HG02981 (cell line): ENCODE measurements around the gene TEC.

ENCODE experiments used
- ATAC-seq: cut with Tn5 transposase; IDR thresholded peaks from one replicate; pipeline ENCODE4 v1.9.1; 2021; ENCODE audit warnings: mild to moderate bottlenecking, moderate library complexity; ENCODE audit not compliant: unreplicated experiment

TEC gene

DNA sequence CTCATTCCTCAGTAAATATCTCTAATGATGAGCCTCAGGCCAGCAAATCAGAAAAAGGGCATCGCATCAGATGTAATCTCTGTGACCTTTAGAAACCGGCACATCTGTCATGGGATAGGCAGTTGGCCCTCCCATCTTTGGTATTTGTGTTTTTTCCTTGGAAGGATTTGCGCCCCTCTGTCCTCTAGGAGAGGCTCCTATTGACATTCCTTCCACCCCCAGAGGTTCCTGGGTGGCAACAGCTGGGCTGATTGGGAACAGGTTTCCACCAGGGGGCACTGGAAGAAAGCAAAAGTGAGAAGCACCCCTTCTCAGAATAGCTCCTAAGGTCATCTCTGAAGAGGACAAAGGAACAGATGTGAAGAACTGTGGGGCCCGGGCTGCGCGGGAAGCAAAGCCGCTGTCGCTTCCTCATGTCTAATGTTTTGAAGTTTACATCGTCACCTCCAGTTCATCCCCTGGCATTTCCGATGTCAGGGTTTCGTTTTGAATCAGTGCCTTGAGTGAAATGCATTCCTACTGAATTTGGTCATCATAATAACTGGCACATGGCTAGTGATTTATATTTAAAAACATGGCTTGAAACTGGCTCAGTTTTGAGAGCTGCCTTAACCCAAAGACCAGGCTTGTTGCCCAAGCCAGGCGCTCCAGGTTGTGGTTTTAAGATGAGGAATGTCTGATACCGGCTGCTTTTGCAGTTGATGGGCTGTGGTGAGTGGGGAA lies 141.8 kb downstream of the TEC start:
- peak; percentile 96 for ATAC-seq

DNA sequence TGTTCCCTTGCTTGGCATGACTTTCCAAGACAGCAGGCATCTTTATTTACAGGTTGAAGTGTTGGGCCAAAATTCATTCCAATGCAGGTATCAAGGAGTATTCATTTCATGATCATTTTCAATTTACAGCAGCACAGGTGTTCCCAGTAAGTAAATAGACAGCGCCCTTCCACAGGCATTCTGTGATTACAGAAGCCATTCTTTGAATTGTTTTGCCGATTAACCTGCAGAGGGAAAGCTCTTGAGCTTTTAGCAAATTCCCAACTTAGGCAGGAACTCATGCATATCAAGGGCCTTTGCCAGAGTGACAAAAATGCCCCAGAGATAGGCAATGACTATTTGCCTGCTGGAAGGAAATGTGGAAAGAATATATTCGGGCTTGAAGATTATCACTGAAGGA lies 142.4 kb downstream of the TEC start:
- no peak for ATAC-seq

DNA sequence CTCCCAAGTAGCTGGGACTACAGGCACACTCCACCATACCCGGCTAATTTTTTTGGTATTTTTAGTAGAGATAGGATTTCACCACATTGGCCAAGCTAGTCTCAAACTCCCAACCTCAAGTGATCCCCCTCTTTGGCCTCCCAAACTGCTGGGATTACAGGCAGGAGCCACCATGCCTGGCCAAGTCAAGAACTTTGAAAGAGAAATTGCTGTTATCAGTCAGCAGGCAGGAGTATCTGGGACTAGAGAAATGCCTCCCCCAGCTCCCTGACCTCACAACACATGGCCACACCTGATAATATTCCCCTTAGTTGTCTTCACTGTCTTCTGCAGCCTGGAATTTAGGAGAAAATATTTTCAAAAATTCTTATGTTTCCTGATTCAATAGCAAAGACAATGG lies 143.0 kb downstream of the TEC start:
- no peak for ATAC-seq

DNA sequence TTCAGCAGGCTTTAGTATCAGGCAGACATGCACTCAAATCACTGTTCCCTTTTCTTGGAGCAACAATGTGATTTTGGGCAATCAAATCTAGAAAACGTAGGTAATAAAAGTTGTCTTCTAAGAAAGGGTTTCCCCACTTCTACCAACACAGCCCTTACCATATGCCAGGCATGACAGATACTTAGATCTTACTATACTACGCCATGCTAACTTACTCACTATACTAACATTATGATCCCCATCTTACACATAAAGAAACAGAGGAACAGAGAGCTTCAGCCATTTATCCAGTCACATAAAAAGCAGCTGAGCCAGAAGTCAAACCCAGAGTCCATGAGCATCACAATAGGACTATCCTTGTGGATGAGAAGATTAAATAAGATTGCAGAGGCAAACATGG lies 144.8 kb downstream of the TEC start:
- no peak for ATAC-seq

DNA sequence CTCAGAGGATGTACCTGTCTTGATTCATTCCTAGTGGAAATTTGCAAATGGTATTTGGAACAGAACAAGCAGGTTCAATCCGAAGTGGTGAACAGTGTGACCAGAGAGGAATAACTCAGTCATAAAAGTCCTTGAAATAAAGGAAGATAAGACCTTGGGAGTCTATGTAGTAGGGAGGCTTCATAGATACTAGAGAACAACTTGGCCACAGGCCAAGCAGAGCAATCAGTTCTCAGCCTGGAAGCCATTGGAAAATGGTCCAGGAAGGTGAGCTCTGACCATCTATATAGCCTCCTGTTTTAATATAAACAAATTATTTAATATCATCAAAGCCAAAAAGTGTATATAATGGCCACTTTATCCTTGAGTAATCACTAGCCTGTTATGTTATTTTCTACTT lies 146.9 kb downstream of the TEC start:
- no peak for ATAC-seq

DNA sequence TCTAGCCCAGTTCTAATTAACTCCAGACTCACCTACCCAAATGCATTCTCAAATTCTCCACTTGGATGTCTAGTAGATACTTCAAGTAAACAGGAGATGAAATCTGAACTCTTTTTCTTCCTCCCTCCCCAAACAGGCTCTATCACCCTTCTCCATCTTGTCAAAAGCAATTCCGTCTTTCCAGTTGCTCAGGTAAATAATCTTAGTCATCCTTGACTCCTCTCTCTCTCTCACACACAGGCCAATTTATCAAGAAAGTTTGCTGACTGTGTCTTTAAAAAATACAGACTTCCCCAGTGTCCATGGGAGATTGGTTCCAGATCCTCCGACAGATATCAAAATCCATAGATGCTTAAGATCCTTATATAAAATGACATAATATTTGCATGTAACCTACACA lies 148.5 kb downstream of the TEC start:
- no peak for ATAC-seq

DNA sequence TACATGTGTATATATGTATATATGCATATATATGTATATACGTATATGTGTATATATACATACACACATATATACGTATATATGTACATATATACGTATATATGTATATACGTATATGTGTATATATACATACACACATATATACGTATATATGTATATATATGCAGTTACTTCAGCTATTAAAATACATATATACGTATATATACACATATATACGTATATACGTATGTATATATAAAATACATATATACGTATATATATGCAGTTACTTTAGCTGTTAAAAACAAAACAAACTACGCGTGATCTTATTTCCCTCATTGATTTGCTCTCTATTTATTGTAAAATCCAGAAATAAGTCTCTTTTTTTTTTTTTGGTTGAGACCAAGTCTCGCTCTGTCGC lies 149.5 kb downstream of the TEC start:
- no peak for ATAC-seq

DNA sequence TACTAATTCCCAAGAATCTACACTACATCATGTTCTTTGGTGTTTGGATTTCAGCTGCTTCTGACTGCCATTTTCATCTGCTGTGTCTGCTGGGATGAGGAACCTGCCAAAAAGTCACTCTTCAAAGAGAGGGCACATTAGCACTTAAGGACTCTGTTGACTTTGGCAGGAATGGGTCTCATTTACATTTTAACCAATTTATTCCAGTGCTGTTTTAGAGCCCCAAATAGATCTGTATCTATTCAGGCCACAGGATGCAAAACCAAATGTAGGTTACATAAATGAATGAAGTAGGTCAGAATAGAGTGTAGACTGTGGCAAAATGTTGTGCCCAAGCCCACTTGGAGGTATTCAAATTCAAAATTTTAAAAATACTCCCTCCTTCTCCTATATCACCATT lies 150.0 kb downstream of the TEC start:
- no peak for ATAC-seq

DNA sequence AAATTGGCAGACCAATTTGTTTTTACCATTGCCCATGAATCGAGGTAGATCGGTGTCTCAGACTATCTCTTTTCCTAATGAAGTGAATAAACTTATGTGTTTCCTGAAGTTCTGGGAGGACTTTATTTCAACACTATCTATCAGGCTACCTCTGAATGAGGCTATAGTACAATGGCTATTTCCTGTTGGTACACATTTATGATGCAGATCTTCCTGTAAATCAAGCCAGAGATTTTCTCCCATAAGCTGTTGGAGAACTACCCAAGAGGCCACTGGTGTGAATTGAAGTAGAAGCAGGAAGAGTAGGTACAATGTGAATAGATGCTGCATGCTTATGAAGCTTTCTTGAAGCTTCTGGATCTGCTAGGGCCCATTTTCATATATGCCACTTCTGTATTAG lies 151.6 kb downstream of the TEC start:
- ATAC-seq, result no peak

DNA sequence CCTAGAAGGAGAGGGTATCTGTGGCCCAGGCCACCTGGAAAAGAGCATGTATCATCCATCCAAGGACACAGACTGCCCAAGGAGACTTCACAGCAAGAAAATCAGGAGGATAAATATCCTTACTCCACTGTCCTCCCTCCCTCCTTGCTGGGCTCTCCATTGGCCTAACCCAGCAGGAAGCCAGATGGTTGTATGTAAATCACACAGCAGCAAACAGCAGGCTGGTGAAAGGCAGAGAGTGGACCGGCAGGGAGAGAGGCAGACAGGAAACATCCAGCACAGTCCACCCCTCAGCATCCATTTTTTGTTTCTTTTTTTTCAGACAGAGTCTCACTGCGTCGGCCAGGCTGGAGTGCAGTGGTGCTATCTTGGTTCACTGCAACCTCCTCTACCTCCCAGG lies 153.1 kb downstream of the TEC start:
- no peak for ATAC-seq

DNA sequence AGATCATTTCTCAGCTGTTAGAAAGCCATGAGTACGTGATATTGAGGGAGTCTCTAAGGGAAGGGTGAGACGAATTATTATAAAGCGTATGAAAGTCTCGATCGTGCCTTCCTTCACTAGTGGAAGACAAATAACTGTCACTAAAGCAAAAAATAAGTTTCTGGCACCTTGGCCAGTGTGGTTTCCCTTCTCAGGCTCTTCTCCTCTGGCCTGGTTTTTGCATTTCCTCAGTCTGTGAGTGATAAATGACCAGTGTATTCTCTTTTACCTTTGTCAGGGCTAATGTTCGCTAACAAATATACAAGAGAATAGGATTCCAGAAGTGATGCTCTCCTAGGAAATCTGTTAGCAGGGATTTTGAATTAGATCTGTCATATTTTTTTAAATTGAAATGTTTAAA lies 155.2 kb downstream of the TEC start:
- ATAC-seq, result no peak

DNA sequence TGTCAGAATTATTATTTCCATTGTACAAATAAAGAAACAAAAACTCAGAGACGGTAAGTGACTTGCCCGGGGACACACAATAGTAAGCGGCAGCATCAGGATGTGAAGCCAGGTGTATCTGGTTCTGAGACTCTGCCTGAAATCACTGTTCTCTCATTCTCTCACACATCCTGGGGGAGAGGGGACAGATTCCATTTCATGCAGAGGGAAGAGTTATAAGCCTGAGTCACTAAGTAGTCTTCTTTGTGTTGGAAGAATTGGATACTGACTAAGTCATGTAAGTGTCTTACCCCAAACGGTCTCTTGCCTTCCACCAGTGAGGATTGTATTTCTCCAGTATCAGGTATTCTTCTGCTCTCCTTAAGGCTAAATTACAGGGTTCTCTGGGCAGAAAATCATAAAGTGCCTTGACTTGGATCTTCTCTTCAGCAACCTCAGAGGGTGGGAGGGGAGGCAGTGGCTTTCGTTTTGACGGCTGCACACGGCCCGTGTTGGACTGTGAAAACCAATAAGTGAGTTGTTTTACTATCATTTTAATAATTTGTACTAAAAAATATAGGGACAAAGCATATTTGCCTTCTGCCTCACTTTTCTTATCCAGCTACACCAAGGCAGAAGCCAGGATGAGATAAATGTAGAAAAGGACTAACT lies 157.5 kb downstream of the TEC start:
- ATAC-seq, result no peak

DNA sequence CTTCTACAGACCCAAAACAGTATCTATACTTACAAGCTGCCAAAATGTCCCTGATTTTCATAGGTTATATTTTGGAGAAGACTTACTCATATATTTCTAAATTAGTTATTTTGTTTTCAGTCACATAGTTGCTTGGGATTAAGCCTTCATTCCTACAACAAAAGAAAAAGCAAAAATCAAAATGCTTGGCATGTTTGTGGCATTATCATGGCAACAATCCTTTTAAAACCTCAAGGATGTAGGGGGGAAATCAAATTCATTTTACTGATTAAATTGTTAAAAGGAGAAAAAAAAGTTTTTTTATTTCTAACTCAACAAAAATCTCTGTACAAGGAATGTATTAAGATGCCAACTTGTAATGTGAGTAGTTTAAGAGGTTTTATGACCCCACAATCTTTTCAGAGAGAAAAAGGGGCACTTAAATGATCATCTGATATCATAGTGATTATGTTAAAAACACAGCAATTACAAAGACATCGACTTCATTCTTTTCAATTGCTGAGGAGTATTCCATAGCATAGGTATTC lies 159.1 kb downstream of the TEC start:
- no peak for ATAC-seq

DNA sequence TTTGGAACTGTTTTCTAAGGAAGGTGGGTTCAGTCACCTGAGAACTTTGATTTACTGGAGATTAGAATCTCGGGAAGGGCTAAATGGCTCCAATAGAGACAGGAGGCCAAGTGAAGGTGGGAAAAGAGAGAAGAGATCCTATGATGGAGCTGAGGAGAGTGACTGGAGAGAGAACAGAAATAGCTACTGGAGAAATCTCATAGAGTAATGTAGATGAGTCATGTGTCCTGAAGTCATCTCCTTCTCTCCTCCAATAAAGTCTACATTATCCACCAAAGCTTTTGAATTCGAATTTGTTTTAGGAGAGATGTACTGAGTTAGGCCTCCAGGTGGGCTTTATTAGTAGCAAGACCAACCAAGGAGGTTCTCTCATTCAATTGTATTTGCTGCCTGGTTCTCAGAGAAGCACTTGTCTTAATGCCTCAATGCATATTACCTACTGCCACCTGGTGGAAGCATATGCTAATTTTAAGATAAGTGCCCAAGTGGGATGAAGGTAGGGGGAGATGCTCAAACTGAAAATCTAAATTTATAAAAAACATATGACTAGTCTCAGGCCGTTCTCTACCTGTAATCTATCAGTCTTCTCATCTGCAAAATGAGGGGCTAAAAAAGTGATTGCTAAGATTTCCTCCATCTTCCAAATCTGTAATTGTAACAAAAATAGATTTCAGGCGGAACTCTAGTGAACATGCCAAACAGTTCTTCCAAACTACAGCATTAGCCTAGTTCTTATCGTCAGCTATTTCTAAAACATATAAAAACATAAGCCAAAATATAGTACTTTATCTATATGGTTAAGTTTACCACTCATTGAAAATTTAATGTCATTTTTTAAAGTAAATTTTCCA lies 160.0 kb downstream of the TEC start:
- peak; percentile 77 for ATAC-seq

DNA sequence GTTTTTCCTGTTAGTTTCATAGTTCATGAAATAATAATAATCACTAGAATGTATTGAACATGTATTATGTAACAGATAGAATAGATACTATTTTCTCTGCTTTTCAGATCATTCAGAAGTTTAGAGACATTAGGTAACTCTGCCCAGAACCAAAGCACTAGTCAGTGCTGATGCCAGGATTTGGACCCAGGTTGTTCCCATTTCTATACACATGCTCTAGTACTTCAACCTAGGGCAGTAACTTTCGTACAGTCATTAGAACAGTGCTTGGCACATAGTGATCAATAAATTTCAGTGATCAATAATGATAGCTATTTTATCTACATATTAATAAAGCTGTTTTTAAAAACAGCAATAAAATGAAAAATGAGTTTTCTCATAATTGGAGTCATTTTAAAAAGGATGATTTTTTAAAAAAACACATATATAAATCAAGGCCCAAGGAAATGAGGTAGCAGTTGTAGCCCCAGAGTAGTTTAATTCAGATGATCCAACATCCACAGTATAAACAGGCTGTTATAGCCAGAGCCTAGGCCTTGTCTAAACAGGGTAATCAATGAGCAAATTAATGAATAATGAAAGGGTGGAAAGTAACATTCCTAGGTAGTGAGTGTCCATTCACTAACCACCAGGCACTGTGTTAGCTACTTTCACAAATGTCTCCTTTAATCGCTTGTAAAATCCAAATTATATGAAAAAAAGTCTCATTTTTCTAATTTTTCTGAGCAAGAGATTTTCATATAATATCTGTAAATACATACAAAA lies 161.1 kb downstream of the TEC start:
- no peak for ATAC-seq

DNA sequence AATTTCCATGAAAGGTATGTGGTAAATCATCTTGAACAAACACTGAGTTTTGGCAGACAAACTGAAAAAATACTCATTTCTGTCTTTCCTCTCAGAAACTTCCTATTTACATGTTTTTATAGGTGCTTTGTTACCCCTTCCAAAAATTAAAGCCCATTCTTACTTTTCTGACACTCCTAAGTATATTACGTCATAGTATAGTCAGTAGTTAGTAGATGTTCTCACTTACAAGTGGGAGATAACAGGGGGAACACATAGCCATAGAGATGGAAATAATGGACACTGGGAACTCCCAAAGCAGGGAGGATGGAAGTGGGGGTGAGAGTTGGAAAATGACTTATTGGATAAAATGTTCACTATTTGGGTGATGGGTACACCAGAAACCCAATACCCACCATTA lies 164.4 kb downstream of the TEC start:
- no peak for ATAC-seq

DNA sequence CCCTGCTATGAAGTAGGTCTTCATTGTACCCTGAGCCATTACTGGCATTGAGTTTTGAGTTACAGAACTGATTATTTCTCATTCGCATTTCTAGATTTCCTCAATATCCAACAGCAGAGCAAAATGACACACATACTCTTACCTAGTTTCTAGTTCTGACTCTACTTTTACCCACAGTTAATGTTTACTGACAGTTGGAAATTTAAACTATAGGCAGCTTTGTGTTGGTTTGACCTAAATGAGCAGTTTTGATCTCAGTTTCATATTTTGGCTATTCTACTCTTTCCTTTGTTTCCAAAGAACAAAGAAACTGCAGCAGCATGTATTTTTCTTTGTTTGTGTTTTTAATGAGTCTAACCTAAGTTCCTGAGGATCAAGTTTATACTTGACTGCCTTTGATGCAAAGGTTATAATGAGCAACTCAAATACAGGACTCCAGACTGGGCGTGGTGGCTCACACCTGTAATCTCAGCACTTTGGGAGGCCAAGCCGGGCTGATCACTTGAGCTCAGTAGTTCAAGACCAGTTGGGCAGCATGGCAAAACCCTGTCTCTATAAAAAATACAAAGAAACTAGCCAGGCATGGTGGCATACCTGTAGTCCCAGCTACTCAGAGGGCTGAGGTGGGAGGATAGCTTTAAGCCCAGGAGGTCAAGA lies 166.0 kb downstream of the TEC start:
- peak; percentile 90 for ATAC-seq

DNA sequence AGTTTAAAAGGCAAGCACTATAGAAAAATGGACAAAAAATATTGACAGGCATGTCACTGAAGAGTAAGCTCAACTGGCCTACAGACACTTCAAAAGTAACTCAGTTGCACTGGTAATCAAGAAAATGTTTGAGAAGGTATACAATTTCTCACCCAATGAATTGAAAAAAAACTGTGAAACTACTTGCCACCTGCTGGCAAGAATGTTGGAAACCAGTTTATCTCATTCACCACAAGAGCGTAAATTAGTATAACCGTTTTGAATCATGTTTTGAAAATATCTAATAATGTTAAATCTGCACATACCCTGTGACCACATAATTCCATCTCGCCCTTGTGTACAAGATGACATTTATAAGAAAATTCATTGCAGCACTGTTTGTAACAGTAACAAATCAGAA lies 167.3 kb downstream of the TEC start:
- no peak for ATAC-seq

DNA sequence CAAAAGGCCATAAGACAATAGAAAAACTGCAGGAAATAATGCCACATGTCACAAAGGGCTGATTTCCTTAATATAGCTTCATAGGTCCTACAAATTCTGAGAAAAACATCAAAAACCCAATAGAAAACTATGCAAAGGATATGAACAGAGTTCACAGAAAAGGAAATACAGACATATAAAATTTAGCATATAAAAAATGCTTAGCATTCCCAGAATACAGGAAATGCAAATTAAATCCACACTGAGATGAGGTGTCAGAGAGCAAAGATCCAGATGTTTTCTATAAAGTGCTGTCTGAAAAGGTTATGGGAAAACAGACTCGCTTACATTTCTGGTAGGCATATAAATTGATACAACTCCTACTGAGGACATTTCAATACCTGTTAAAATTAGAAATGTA lies 169.4 kb downstream of the TEC start:
- no peak for ATAC-seq

DNA sequence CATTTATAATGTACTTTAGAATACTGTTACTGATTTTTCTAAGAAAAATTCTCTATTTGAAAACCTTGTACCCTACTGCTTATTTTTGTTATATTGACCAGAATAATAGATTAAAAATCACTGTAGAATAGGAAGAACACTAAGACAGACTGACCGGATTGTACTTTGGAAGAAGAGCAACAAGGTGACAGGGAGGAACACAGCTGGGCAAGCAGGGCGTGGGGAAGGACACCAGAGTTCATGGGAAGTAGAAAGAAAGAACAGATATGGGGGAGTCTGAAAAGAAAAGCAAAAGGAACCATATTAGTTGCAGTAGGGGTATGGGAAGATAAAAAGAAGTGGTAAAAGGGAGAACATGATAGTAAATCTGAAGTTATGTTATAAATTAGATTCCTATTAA lies 174.2 kb downstream of the TEC start:
- ATAC-seq, result no peak
